Mesenchymal stem cell (in vitro differentiated cells and primary cell): Measurements from ENCODE around the gene GRK2.

Source experiments
- DNase-seq: peaks from one replicate; pipeline ENCODE4 v3.0.0-alpha.2; 2013
- H2AFZ ChIP-seq: one replicate; pipeline ENCODE4 v1.6.1; 2013; ENCODE audit warnings: low read depth, mild to moderate bottlenecking, control low read depth, inconsistent platforms, low read length, moderate library complexity
- H2AK5ac ChIP-seq: 2 replicates; pipeline ENCODE4 v1.6.1; 2013; ENCODE audit warnings: low read length, moderate library complexity, mild to moderate bottlenecking, inconsistent platforms; ENCODE audit not compliant: severe bottlenecking
- H2BK120ac ChIP-seq: one replicate; pipeline ENCODE4 v1.6.1; 2013; ENCODE audit warnings: low read depth, mild to moderate bottlenecking, inconsistent platforms, low read length, moderate library complexity
- H2BK12ac ChIP-seq, 2 experiments: one replicate each; pipeline ENCODE4 v1.6.1; 2013; ENCODE audit warnings: inconsistent platforms in 2 of 2, low read length in 2 of 2, mild to moderate bottlenecking in 2 of 2, moderate library complexity in 2 of 2, control low read depth in 1 of 2
- H2BK15ac ChIP-seq: one replicate; pipeline ENCODE4 v1.6.1; 2013; ENCODE audit warnings: mild to moderate bottlenecking, low read depth, inconsistent platforms; ENCODE audit not compliant: poor library complexity, severe bottlenecking
- H2BK5ac ChIP-seq: 2 replicates; pipeline ENCODE4 v1.6.1; 2013; ENCODE audit warnings: low read depth, mild to moderate bottlenecking, low read length, control low read depth, inconsistent platforms; ENCODE audit not compliant: poor library complexity, severe bottlenecking
- H3K14ac ChIP-seq, 2 experiments: one replicate each; pipeline ENCODE4 v1.6.1; 2013; ENCODE audit warnings: inconsistent platforms in 2 of 2, low read length in 2 of 2, control low read depth in 1 of 2, mild to moderate bottlenecking in 1 of 2, moderate library complexity in 1 of 2
- H3K18ac ChIP-seq, 2 experiments: one replicate each; pipeline ENCODE4 v1.6.1; 2013; ENCODE audit warnings: inconsistent platforms in 2 of 2, low read length in 2 of 2, control low read depth in 1 of 2, low read depth in 1 of 2, mild to moderate bottlenecking in 1 of 2
- H3K23ac ChIP-seq, 2 experiments: one replicate each; pipeline ENCODE4 v1.6.1; 2013; ENCODE audit warnings: inconsistent platforms in 2 of 2, low read length in 2 of 2, mild to moderate bottlenecking in 2 of 2, moderate library complexity in 2 of 2, control low read depth in 1 of 2
- H3K27ac ChIP-seq: 2 replicates; pipeline ENCODE4 v1.5.1; 2013; ENCODE audit warnings: mild to moderate bottlenecking, moderate library complexity, low read length, control low read depth, inconsistent platforms; ENCODE audit not compliant: poor library complexity, severe bottlenecking
- H3K27me3 ChIP-seq, 2 experiments: 2 replicates each; pipeline versions ENCODE4 v1.6.1 to v1.7.0; 2013; ENCODE audit warnings: low read length in 2 of 2, mild to moderate bottlenecking in 2 of 2, moderate library complexity in 2 of 2, control low read depth in 1 of 2, inconsistent platforms in 1 of 2; ENCODE audit not compliant: control insufficient read depth in 1 of 2, insufficient read depth in 1 of 2
- H3K36me3 ChIP-seq, 2 experiments: 2 replicates each; pipeline versions ENCODE4 v1.6.1 to v1.7.0; 2013; ENCODE audit warnings: low read length in 2 of 2, control low read depth in 1 of 2, inconsistent platforms in 1 of 2, low read depth in 1 of 2, mild to moderate bottlenecking in 1 of 2; ENCODE audit not compliant: insufficient read depth in 2 of 2, control insufficient read depth in 1 of 2
- H3K4ac ChIP-seq, 2 experiments: one replicate each; pipeline ENCODE4 v1.6.1; 2013; ENCODE audit warnings: inconsistent platforms in 2 of 2, low read length in 2 of 2, mild to moderate bottlenecking in 2 of 2, moderate library complexity in 2 of 2, control low read depth in 1 of 2, low read depth in 1 of 2
- H3K4me1 ChIP-seq: 2 replicates; pipeline ENCODE4 v1.6.1; 2013; ENCODE audit warnings: low read depth, low read length, control low read depth; ENCODE audit not compliant: control insufficient read depth, insufficient read depth
- H3K4me2 ChIP-seq: 2 replicates; pipeline ENCODE4 v1.6.1; 2013; ENCODE audit warnings: low read length, mild to moderate bottlenecking, inconsistent platforms; ENCODE audit not compliant: poor library complexity, severe bottlenecking
- H3K4me3 ChIP-seq, 2 experiments: 2 replicates each; pipeline versions ENCODE4 v1.5.1 to v1.7.0; 2013; ENCODE audit warnings: low read length in 2 of 2, mild to moderate bottlenecking in 2 of 2, control low read depth in 1 of 2, low read depth in 1 of 2; ENCODE audit not compliant: insufficient read depth in 1 of 2
- H3K79me1 ChIP-seq: replicated peaks from 2 replicates; pipeline ENCODE4 v1.6.1; 2013; ENCODE audit warnings: mild to moderate bottlenecking, control low read depth, low read length, inconsistent platforms; ENCODE audit not compliant: poor library complexity, severe bottlenecking
- H3K9ac ChIP-seq: 2 replicates; pipeline ENCODE4 v1.7.0; 2013; ENCODE audit warnings: mild to moderate bottlenecking, low read length, moderate library complexity
- H3K9me3 ChIP-seq: 2 replicates; pipeline ENCODE4 v1.7.0; 2013; ENCODE audit warnings: mild to moderate bottlenecking, low read length; ENCODE audit not compliant: control insufficient read depth
- H4K8ac ChIP-seq: one replicate; pipeline ENCODE4 v1.6.1; 2013; ENCODE audit warnings: inconsistent platforms, mild to moderate bottlenecking, low read length, moderate library complexity
- H4K91ac ChIP-seq: one replicate; pipeline ENCODE4 v1.6.1; 2013; ENCODE audit warnings: mild to moderate bottlenecking, low read length, inconsistent platforms
- WGBS: methylation state at CpG from one replicate; pipeline ENCODE4 v1.1.7; 2013; ENCODE audit warnings: mixed read lengths; 5-methylcytosine and 5-hydroxymethylcytosine counted together

Gene GRK2

GRCh38 chr11:67282155-67282875 is 16.0 kb downstream of the GRK2 start:
- Histone ChIP-seq H3K4me1 (peaks cover 10% of the 10 kb centered on the region), H3K4ac (no peak overlapping the region), H3K79me1 (peaks cover 66% of the 10 kb centered on the region), H3K27me3 (no peaks in the 10 kb centered on the region), H2BK12ac (no peak overlapping the region), H3K23ac (no peak overlapping the region), H4K91ac (peak overlapping the region; percentile 9), H3K4me3 (no peak overlapping the region), H2BK5ac (no peak overlapping the region), H2AK5ac (no peak overlapping the region), H3K9ac (no peak overlapping the region), H3K9me3 (no peaks in the 10 kb centered on the region), H3K27ac (no peak overlapping the region), H3K36me3 (peaks cover 75 to 99% of the 10 kb centered on the region in 2 experiments), H2BK15ac (no peak overlapping the region), H3K18ac (no peak overlapping the region), H4K8ac (no peak overlapping the region), H3K14ac (no peak overlapping the region), H2AFZ (no peak overlapping the region), H2BK120ac (no peak overlapping the region), H3K4me2 (no peak overlapping the region)
- WGBS = 98% methylated on average over 20 of the region's 20 CpGs
- DNase-seq = no peak

- no peaks in the 10 kb centered on the region for H3K9me3 ChIP-seq
- no peak overlapping the region for H3K27ac ChIP-seq
- no peak overlapping the region for H3K4me3 ChIP-seq
Measured at GRCh38 chr11:67282876-67283371, 16.7 kb downstream of the GRK2 start.

GRCh38 chr11:67283481-67283963 is 17.2 kb downstream of the GRK2 start:
- Histone ChIP-seq H4K91ac (no peak overlapping the region), H3K4ac (no peak overlapping the region), H2BK5ac (no peak overlapping the region), H3K9ac (no peak overlapping the region), H3K36me3 (peaks cover 75 to 90% of the 10 kb centered on the region in 2 experiments), H4K8ac (no peak overlapping the region), H2AFZ (no peak overlapping the region), H3K4me1 (peaks cover 10% of the 10 kb centered on the region), H3K23ac (no peak overlapping the region), H2BK12ac (no peak overlapping the region), H3K27me3 (no peaks in the 10 kb centered on the region), H3K27ac (no peak overlapping the region), H3K14ac (no peak overlapping the region), H3K79me1 (peaks cover 59% of the 10 kb centered on the region), H3K9me3 (no peaks in the 10 kb centered on the region), H3K4me2 (no peak overlapping the region), H2BK120ac (no peak overlapping the region), H3K18ac (no peak overlapping the region), H3K4me3 (no peak overlapping the region), H2BK15ac (no peak overlapping the region), H2AK5ac (no peak overlapping the region)
- 94% methylated on average over 13 of the region's 13 CpGs for WGBS
- DNase-seq = no peak

More at GRCh38 chr11:67282876-67283371, 16.7 kb downstream of the GRK2 start:
- DNase-seq = no peak
- Histone ChIP-seq H3K4me1 (peaks cover 10% of the 10 kb centered on the region), H3K23ac (no peak overlapping the region), H3K18ac (no peak overlapping the region), H2AK5ac (no peak overlapping the region), H3K79me1 (peaks cover 65% of the 10 kb centered on the region), H3K9ac (no peak overlapping the region), H2BK5ac (no peak overlapping the region), H2BK15ac (no peak overlapping the region), H3K36me3 (peaks cover 75 to 96% of the 10 kb centered on the region in 2 experiments), H3K4me2 (no peak overlapping the region), H3K27me3 (no peaks in the 10 kb centered on the region), H4K91ac (no peak overlapping the region), H2BK120ac (no peak overlapping the region), H2BK12ac (no peak overlapping the region), H2AFZ (no peak overlapping the region), H3K14ac (no peak overlapping the region), H3K4ac (no peak overlapping the region), H4K8ac (no peak overlapping the region)
- WGBS = 97% methylated on average over 11 of the region's 11 CpGs

- H3K36me3 ChIP-seq = peaks cover 65 to 75% of the 10 kb centered on the region in 2 experiments
- H3K9ac ChIP-seq = no peak overlapping the region
- H3K9me3 ChIP-seq = no peaks in the 10 kb centered on the region
- H2BK120ac ChIP-seq = no peak overlapping the region
- no peak overlapping the region for H2AK5ac ChIP-seq
- H2BK5ac ChIP-seq = no peak overlapping the region
- H3K4me3 ChIP-seq = no peak overlapping the region
- no peak overlapping the region for H3K23ac ChIP-seq
- H2BK12ac ChIP-seq = no peak overlapping the region
- H3K18ac ChIP-seq = no peak overlapping the region
- H3K4ac ChIP-seq = no peak overlapping the region
- peaks cover 13% of the 10 kb centered on the region for H3K4me1 ChIP-seq
- no peak overlapping the region for H3K4me2 ChIP-seq
- H2AFZ ChIP-seq = no peak overlapping the region
- no peak overlapping the region for H4K91ac ChIP-seq
- no peak overlapping the region for H3K14ac ChIP-seq
- H3K27ac ChIP-seq = no peak overlapping the region
- no peak overlapping the region for H4K8ac ChIP-seq
- H2BK15ac ChIP-seq = no peak overlapping the region
- DNase-seq = no peak
- peaks cover 45% of the 10 kb centered on the region for H3K79me1 ChIP-seq
- WGBS = 93% methylated on average over 42 of the region's 45 CpGs
- H3K27me3 ChIP-seq = no peaks in the 10 kb centered on the region
Measured at GRCh38 chr11:67284811-67285540, 18.7 kb downstream of the GRK2 start.
